Measurements from ENCODE around the gene KATNBL1. TPM values are rescaled to one million over a fixed set of nuclear protein-coding genes. Genes with fewer than 3 reads are reported as not detected.

The KATNBL1 gene
- total RNA-seq, 1 experiment from 2014 or later = 46.8 TPM

DNA sequence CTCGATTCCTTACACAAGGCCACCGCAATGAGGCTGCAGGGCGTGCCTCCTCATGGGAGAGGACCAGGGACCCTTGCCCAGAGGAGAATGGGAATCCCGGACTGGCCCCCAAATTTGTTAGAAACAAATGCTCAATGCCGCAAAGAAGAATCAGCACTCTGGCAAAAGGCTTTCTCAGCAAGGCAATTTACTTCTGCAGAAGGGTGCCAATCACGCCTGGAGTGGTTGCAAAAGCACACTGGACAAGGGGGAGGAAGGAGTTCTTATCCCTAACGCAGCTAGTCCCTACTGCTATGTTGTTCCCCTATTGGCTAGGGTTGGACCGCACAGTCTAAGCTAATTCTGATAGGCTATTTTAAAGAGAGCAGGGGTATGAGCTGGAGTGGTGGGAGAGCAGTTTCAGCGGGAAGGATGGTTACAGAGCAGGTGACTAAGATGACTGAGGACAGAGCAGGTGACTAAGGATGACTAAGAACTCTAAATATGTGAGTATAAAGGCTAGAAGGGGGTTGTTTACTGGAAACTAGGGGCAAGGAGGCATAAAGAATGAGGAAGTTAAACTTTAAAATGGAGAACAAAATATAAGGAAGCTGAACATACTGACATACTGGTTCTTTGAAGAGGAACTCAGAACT lies 48.5 kb downstream of the KATNBL1 start:
- Histone ChIP-seq H3K9ac (ENCODE audit: extremely low read depth, insufficient read length, low read length) (no peak overlapping the region), H2BK12ac (ENCODE audit: insufficient read length, low read depth, low read length) (no peak overlapping the region), H3K79me1 (ENCODE audit: insufficient read depth, low read depth, low read length, poor library complexity, severe bottlenecking) (no peaks in the 10 kb centered on the region), H3K56ac (ENCODE audit: insufficient read length, low read depth, low read length) (no peak overlapping the region), H3K4ac (ENCODE audit: low read depth, low read length) (no peak overlapping the region), H4K8ac (replicated peaks; ENCODE audit: insufficient read length, low read depth, low read length) (no peak overlapping the region), H3K9me3 (ENCODE audit: control insufficient read depth, low read depth, low read length) (peaks cover 5% of the 10 kb centered on the region), H3K23me2 (ENCODE audit: insufficient read length, low read depth, low read length, poor library complexity, severe bottlenecking) (no peaks in the 10 kb centered on the region), H2BK20ac (ENCODE audit: low read depth, low read length, poor library complexity, severe bottlenecking) (no peak overlapping the region), H3K18ac (ENCODE audit: insufficient read length, low read depth, low read length) (no peak overlapping the region), H3K27me3 (ENCODE audit: insufficient read depth, low read length) (no peaks in the 10 kb centered on the region), H3K23ac (ENCODE audit: insufficient read length, low read depth, low read length) (no peak overlapping the region), H2BK120ac (ENCODE audit: low read depth, low read length, poor library complexity, severe bottlenecking) (no peak overlapping the region), H2AFZ (ENCODE audit: low read length) (no peak overlapping the region), H2AK5ac (ENCODE audit: insufficient read length, low read length) (no peak overlapping the region), H3K79me2 (ENCODE audit: insufficient read depth, low read length) (no peaks in the 10 kb centered on the region; the same call in 1 of the 2 replicates), H3K27ac (ENCODE audit: insufficient read length, low read depth, low read length) (no peak overlapping the region), H3K4me1 (ENCODE audit: insufficient read depth, low read length) (no peaks in the 10 kb centered on the region), H4K5ac (ENCODE audit: insufficient read length, low read depth, low read length) (no peak overlapping the region), H2BK5ac (ENCODE audit: insufficient read length, low read length) (no peak overlapping the region), H4K20me1 (ENCODE audit: control insufficient read depth, insufficient read depth, insufficient read length) (no peaks in the 10 kb centered on the region), H4K91ac (ENCODE audit: insufficient read length, low read depth, low read length) (no peak overlapping the region), H3K14ac (ENCODE audit: insufficient read depth, low read length) (no peak overlapping the region), H3T11ph (ENCODE audit: low read length) (no peak overlapping the region), H2BK15ac (ENCODE audit: low read depth, low read length) (no peak overlapping the region), H3K4me2 (ENCODE audit: insufficient read depth, insufficient read length, low read length) (no peak overlapping the region)
- Mint-ChIP-seq H3K36me3 (ENCODE audit: insufficient read depth in 1 of 3, low read depth in 3 of 3) (peaks cover 62 to 69% (median 65%) of the 10 kb centered on the region in 3 experiments), H3K9me3 (peaks cover 22 to 30% of the 10 kb centered on the region in 2 experiments), H3K4me1 (peaks cover 8 to 21% of the 10 kb centered on the region in 2 experiments), H3K4me3 (no peak overlapping the region), H3K27me3 (ENCODE audit: low read depth) (no peaks in the 10 kb centered on the region), H3K27ac (no peak overlapping the region; a peak in 2 of 7 replicates)
- peak; percentile 36 for DNase-seq
- TF ChIP-seq, protein P1, sequence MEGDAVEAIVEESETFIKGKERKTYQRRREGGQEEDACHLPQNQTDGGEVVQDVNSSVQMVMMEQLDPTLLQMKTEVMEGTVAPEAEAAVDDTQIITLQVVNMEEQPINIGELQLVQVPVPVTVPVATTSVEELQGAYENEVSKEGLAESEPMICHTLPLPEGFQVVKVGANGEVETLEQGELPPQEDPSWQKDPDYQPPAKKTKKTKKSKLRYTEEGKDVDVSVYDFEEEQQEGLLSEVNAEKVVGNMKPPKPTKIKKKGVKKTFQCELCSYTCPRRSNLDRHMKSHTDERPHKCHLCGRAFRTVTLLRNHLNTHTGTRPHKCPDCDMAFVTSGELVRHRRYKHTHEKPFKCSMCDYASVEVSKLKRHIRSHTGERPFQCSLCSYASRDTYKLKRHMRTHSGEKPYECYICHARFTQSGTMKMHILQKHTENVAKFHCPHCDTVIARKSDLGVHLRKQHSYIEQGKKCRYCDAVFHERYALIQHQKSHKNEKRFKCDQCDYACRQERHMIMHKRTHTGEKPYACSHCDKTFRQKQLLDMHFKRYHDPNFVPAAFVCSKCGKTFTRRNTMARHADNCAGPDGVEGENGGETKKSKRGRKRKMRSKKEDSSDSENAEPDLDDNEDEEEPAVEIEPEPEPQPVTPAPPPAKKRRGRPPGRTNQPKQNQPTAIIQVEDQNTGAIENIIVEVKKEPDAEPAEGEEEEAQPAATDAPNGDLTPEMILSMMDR (conservative IDR thresholded peaks at IDR 0.05) = no peak
- no CpG with 5 or more reads among the region's 9 CpGs for WGBS (ENCODE audit: extremely low coverage, insufficient read length, low lambda C conversion rate)

All from H9 (cell line).